ENCODE results near the gene NABP1. TPM values are rescaled to one million over a fixed set of nuclear protein-coding genes. Genes with fewer than 3 reads are reported as not detected.
A peak's percentile ranks its signal among the peaks of the same experiment; 100 is the strongest.

The NABP1 gene
- total and polyA plus RNA-seq, 5 donors = 4.6 to 11.1 (median 8.4) TPM

- 48% methylated on average over 2 of the region's 2 CpGs for WGBS
- Histone ChIP-seq H3K4me3 (ENCODE audit: low read length) (no peak overlapping the region), H3K4me1 (ENCODE audit: control insufficient read depth, insufficient read depth, low read length) (no peaks in the 10 kb centered on the region), H3K9me3 (ENCODE audit: control insufficient read depth, low read length) (no peaks in the 10 kb centered on the region), H3K27me3 (ENCODE audit: control insufficient read depth, insufficient read depth) (no peaks in the 10 kb centered on the region), H3K27ac (ENCODE audit: low read length) (no peak overlapping the region)
- ATAC-seq (no peak), DNase-seq (no peak)
- intact Hi-C loops (cut with DNase I) = no loop called here
Measured at GRCh38 chr2:191686066-191686465, 8.1 kb downstream of the NABP1 start.

GRCh38 chr2:191686729-191687128, 8.8 kb downstream of the NABP1 start:
- intact Hi-C loops (cut with DNase I) = no loop called here
- Histone ChIP-seq H3K27me3 (ENCODE audit: control insufficient read depth, insufficient read depth) (no peaks in the 10 kb centered on the region), H3K4me3 (ENCODE audit: low read length) (no peak overlapping the region), H3K4me1 (ENCODE audit: control insufficient read depth, insufficient read depth, low read length) (no peaks in the 10 kb centered on the region), H3K9me3 (ENCODE audit: control insufficient read depth, low read length) (no peaks in the 10 kb centered on the region), H3K27ac (ENCODE audit: low read length) (no peak overlapping the region)
- no peak for DNase-seq
- no peak for ATAC-seq
- WGBS = 80% methylated on average over 1 of the region's 1 CpG

- Histone ChIP-seq H3K9me3 (ENCODE audit: control insufficient read depth, low read length) (no peaks in the 10 kb centered on the region), H3K27ac (ENCODE audit: low read length) (no peak overlapping the region), H3K4me1 (ENCODE audit: control insufficient read depth, insufficient read depth, low read length) (no peaks in the 10 kb centered on the region), H3K4me3 (ENCODE audit: low read length) (no peak overlapping the region), H3K27me3 (ENCODE audit: control insufficient read depth, insufficient read depth) (no peaks in the 10 kb centered on the region)
- DNase-seq = no peak
- intact Hi-C loops (cut with DNase I) = no loop called here
- no peak for ATAC-seq
- 96% methylated on average over 6 of the region's 6 CpGs for WGBS
Measured at GRCh38 chr2:191687867-191688266, 9.9 kb downstream of the NABP1 start.

GRCh38 chr2:191688934-191689695, 11.2 kb downstream of the NABP1 start:
- Histone ChIP-seq H3K27ac (ENCODE audit: low read length) (no peak overlapping the region), H3K27me3 (ENCODE audit: control insufficient read depth, insufficient read depth) (no peaks in the 10 kb centered on the region), H3K4me1 (ENCODE audit: control insufficient read depth, insufficient read depth, low read length) (no peaks in the 10 kb centered on the region), H3K9me3 (ENCODE audit: control insufficient read depth, low read length) (no peaks in the 10 kb centered on the region), H3K4me3 (ENCODE audit: low read length) (no peak overlapping the region)
- WGBS = 96% methylated on average over 2 of the region's 2 CpGs
- no peak for ATAC-seq
- DNase-seq = no peak
- intact Hi-C loops (cut with DNase I) = no loop called here

- no peaks in the 10 kb centered on the region for H3K4me1 ChIP-seq (ENCODE audit: control insufficient read depth, insufficient read depth, low read length)
- WGBS = 63% methylated on average over 3 of the region's 3 CpGs
- no peaks in the 10 kb centered on the region for H3K27me3 ChIP-seq (ENCODE audit: control insufficient read depth, insufficient read depth)
- H3K9me3 ChIP-seq (ENCODE audit: control insufficient read depth, low read length) = no peaks in the 10 kb centered on the region
- no peak overlapping the region for H3K4me3 ChIP-seq (ENCODE audit: low read length)
- DNase-seq (no peak), ATAC-seq (no peak)
- intact Hi-C loops (cut with DNase I) = loop anchor here (5.0 kb wide), 3 partner anchors 123 to 457 kb away; no protein-coding TSS in a partner anchor
- H3K27ac ChIP-seq (ENCODE audit: low read length) = no peak overlapping the region
Measured at GRCh38 chr2:191690327-191690726, 12.4 kb downstream of the NABP1 start.

GRCh38 chr2:191691016-191691735, 13.2 kb downstream of the NABP1 start:
- intact Hi-C loops (cut with DNase I) = loop anchor here (5.0 kb wide), 3 partner anchors 124 to 456 kb away; no protein-coding TSS in a partner anchor
- Histone ChIP-seq H3K4me3 (ENCODE audit: low read length) (no peak overlapping the region), H3K27me3 (ENCODE audit: control insufficient read depth, insufficient read depth) (no peaks in the 10 kb centered on the region), H3K9me3 (ENCODE audit: control insufficient read depth, low read length) (no peaks in the 10 kb centered on the region), H3K27ac (ENCODE audit: low read length) (no peak overlapping the region), H3K4me1 (ENCODE audit: control insufficient read depth, insufficient read depth, low read length) (peaks cover under 1% of the 10 kb centered on the region)
- WGBS = 15% methylated on average over 5 of the region's 5 CpGs
- peak; percentile 66 to 82 for ATAC-seq
- no peak for DNase-seq

DNA sequence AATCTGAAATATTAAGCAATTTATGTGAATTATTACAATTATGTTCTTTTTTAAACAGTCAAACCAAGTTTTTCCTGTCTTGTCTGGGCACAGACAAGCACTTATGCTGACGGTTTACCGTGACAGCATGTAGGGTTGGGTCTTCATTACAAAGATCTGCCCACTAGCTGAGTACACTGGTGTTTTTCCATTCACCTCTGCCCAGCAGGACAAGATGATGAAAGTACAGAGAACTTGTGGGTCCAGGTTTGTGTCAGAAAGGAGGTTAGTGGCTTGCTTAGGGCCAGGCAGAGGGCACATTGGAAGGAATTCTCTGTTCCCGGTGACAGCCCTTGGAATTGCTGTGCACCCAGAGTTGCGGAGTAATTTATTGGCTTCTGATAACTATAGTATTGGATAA, 14.0 kb downstream of the NABP1 start:
- no peak overlapping the region for H3K4me3 ChIP-seq (ENCODE audit: low read length)
- intact Hi-C loops (cut with DNase I) = loop anchor here (5.0 kb wide), 3 partner anchors 125 to 455 kb away; no protein-coding TSS in a partner anchor
- no peak for DNase-seq
- 78% methylated on average over 4 of the region's 4 CpGs for WGBS
- H3K4me1 ChIP-seq (ENCODE audit: control insufficient read depth, insufficient read depth, low read length) = peaks cover 1% of the 10 kb centered on the region
- no peak overlapping the region for H3K27ac ChIP-seq (ENCODE audit: low read length)
- ATAC-seq = no peak
- H3K27me3 ChIP-seq (ENCODE audit: control insufficient read depth, insufficient read depth) = peaks cover under 1% of the 10 kb centered on the region
- no peaks in the 10 kb centered on the region for H3K9me3 ChIP-seq (ENCODE audit: control insufficient read depth, low read length)

GRCh38 chr2:191692502-191693115, 14.7 kb downstream of the NABP1 start:
- H3K27me3 ChIP-seq (ENCODE audit: control insufficient read depth, insufficient read depth) = peaks cover 2% of the 10 kb centered on the region
- 75% methylated on average over 6 of the region's 6 CpGs for WGBS
- H3K4me3 ChIP-seq (ENCODE audit: low read length) = no peak overlapping the region
- DNase-seq = no peak
- no peak for ATAC-seq
- intact Hi-C loops (cut with DNase I) = loop anchor here (5.0 kb wide), 3 partner anchors 125 to 455 kb away; no protein-coding TSS in a partner anchor
- H3K27ac ChIP-seq (ENCODE audit: low read length) = no peak overlapping the region
- peaks cover 1% of the 10 kb centered on the region for H3K4me1 ChIP-seq (ENCODE audit: control insufficient read depth, insufficient read depth, low read length)
- no peaks in the 10 kb centered on the region for H3K9me3 ChIP-seq (ENCODE audit: control insufficient read depth, low read length)

DNA sequence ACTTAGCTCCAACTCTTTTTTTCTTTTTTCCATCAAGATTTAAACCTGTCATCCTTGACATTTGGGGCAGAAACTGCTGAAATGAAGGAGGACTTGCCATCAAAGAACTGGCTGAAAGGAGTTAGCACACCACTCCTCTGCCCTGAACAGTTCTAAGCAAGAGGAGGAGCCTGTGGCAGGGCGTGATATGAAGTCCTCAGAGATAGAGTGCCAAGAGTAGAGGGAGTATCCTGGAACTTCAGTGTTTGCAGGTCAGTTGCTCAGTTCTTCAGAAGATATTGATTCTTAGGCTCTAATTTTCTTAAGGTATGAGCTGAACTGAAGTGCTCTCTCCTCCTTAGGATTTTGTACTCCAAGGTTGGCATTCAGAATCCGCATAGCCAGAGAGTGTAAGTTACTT, 15.2 kb downstream of the NABP1 start:
- Histone ChIP-seq H3K4me1 (ENCODE audit: control insufficient read depth, insufficient read depth, low read length) (peaks cover 1% of the 10 kb centered on the region), H3K9me3 (ENCODE audit: control insufficient read depth, low read length) (no peaks in the 10 kb centered on the region), H3K4me3 (ENCODE audit: low read length) (no peak overlapping the region), H3K27me3 (ENCODE audit: control insufficient read depth, insufficient read depth) (peaks cover 2% of the 10 kb centered on the region), H3K27ac (ENCODE audit: low read length) (no peak overlapping the region)
- 57% methylated on average over 2 of the region's 2 CpGs for WGBS
- DNase-seq = peak in 1 of 3 donors; percentile 35
- intact Hi-C loops (cut with DNase I) = loop anchor here (5.0 kb wide), 3 partner anchors 126 to 454 kb away; no protein-coding TSS in a partner anchor
- peak in 1 of 2 donors; percentile 56 for ATAC-seq

- Histone ChIP-seq H3K27ac (ENCODE audit: low read length) (no peak overlapping the region), H3K4me3 (ENCODE audit: low read length) (no peak overlapping the region), H3K27me3 (ENCODE audit: control insufficient read depth, insufficient read depth) (peaks cover 2% of the 10 kb centered on the region), H3K4me1 (ENCODE audit: control insufficient read depth, insufficient read depth, low read length) (peaks cover 1% of the 10 kb centered on the region), H3K9me3 (ENCODE audit: control insufficient read depth, low read length) (no peaks in the 10 kb centered on the region)
- WGBS = 96% methylated on average over 1 of the region's 1 CpG
- ATAC-seq (no peak), DNase-seq (no peak)
- intact Hi-C loops (cut with DNase I) = loop anchor here (5.0 kb wide), 3 partner anchors 126 to 454 kb away; no protein-coding TSS in a partner anchor
Measured at GRCh38 chr2:191693778-191694177, 15.8 kb downstream of the NABP1 start.

- H3K9me3 ChIP-seq (ENCODE audit: control insufficient read depth, low read length) = no peaks in the 10 kb centered on the region
- ATAC-seq (peak; percentile 79 to 85), DNase-seq (peak; percentile 49 to 53 (median 51))
- no peak overlapping the region for H3K4me3 ChIP-seq (ENCODE audit: low read length)
- peaks cover 2% of the 10 kb centered on the region for H3K27me3 ChIP-seq (ENCODE audit: control insufficient read depth, insufficient read depth)
- peaks cover 1% of the 10 kb centered on the region for H3K4me1 ChIP-seq (ENCODE audit: control insufficient read depth, insufficient read depth, low read length)
- intact Hi-C loops (cut with DNase I) = no loop called here
- H3K27ac ChIP-seq (ENCODE audit: low read length) = no peak overlapping the region
Measured at GRCh38 chr2:191696001-191696400, 18.1 kb downstream of the NABP1 start.

Measured in right cardiac atrium (tissue), 5 donors.